OCI-LY3 (cell line): ENCODE results near the gene HAPLN3.

Experiments used
- H2AFZ ChIP-seq: fragments of 200-600, 300-600 bp; shearing (Covaris generic); 2 replicates; pipeline ENCODE4 v1.6.0; 2014; ENCODE audit warnings: antibody characterized with exemption, low read depth, low read length
- H3K27ac ChIP-seq: fragments of 200-600, 300-600 bp; sonication (generic); 2 replicates; pipeline ENCODE4 v1.5.1; 2014; ENCODE audit warnings: mild to moderate bottlenecking, low read length, moderate library complexity, mixed read lengths
- H3K27me3 ChIP-seq: fragments of 200-600, 300-600 bp; sonication (generic); 2 replicates; pipeline ENCODE4 v1.6.1; 2014; ENCODE audit warnings: low read depth, low read length, mixed read lengths
- H3K36me3 ChIP-seq: fragments of 200-600, 300-600 bp; sonication (generic); replicated peaks from 2 replicates; pipeline ENCODE3; 2014; ENCODE audit warnings: low read depth, low read length, mixed read lengths
- H3K4me1 ChIP-seq: fragments of 300-600, 200-600 bp; sonication (generic); 2 replicates; pipeline ENCODE4 v1.6.1; 2014; ENCODE audit warnings: low read length, mixed read lengths
- H3K4me2 ChIP-seq: fragments of 200-600, 300-600 bp; sonication (generic); 2 replicates; pipeline ENCODE4 v1.6.1; 2014; ENCODE audit warnings: low read length, mixed read lengths
- H3K4me3 ChIP-seq: fragments of 300-600, 200-600 bp; sonication (generic); 2 replicates; pipeline ENCODE4 v1.5.1; 2014; ENCODE audit warnings: antibody characterized with exemption, mild to moderate bottlenecking, low read length, moderate library complexity
- H3K79me2 ChIP-seq: fragments of 300-600, 200-600 bp; shearing (Covaris generic); 2 replicates; pipeline ENCODE4 v1.6.1; 2014; ENCODE audit warnings: mild to moderate bottlenecking, low read length, mixed read lengths
- H3K9ac ChIP-seq: fragments of 300-600, 200-600 bp; shearing (Covaris generic); 2 replicates; pipeline ENCODE4 v1.6.0; 2014; ENCODE audit warnings: mild to moderate bottlenecking, low read length, moderate library complexity
- H3K9me3 ChIP-seq: fragments of 200-600, 300-600 bp; shearing (Covaris generic); 2 replicates; pipeline ENCODE4 v1.6.1; 2014; ENCODE audit warnings: low read length, mixed read lengths; ENCODE audit not compliant: insufficient read depth
- H4K20me1 ChIP-seq: fragments of 200-600, 300-600 bp; sonication (generic); 2 replicates; pipeline ENCODE4 v1.6.1; 2016; ENCODE audit warnings: low read length, mixed read lengths; ENCODE audit not compliant: insufficient read depth
- EZH2phosphoT487 ChIP-seq: fragments of 200-600 bp; shearing (Covaris generic); IDR thresholded peaks from 2 replicates; pipeline ENCODE4 v1.6.1; 2018; ENCODE audit warnings: antibody characterized with exemption, mixed run types, low read depth
- TF ChIP-seq, protein P1 (sequence below): fragments of 200-600, 300-600 bp; sonication (generic); IDR thresholded peaks from 2 replicates; pipeline ENCODE4 v1.5.1; 2014; ENCODE audit warnings: antibody characterized with exemption, low read length, low read depth

Gene HAPLN3

DNA sequence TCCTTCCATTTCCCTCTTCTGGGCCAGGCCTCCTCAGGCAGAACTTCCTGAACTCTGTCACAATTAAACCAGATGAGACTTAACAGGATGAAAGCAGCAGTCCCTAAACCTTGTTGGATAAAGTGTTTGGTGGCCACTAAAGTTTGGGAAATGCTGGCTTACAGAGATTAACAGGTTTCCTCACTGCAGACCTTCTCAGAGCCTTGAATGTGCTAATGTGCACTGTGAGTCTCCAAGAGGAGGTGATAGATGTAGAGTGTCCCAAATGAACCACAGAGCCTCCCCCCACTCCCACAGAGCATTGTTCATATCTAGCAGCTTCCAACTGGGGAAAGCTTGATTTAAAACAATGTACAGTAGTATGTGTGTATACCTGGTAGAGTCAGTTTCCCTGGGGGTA is 42.9 kb downstream of the HAPLN3 start:
- Histone ChIP-seq H4K20me1 (no peaks in the 10 kb centered on the region), H3K9ac (no peak overlapping the region), H3K4me3 (no peak overlapping the region), H3K36me3 (no peaks in the 10 kb centered on the region), H3K27ac (no peak overlapping the region), H3K27me3 (0 out of 2 replicates have a peak, but pooled peaks cover 3% of the 10 kb centered on the region), H3K79me2 (no peaks in the 10 kb centered on the region), H3K4me1 (no peaks in the 10 kb centered on the region), H3K9me3 (peaks cover 12% of the 10 kb centered on the region), H3K4me2 (no peak overlapping the region), H2AFZ (no peak overlapping the region)
- no peak for TF ChIP-seq EZH2phosphoT487
- TF ChIP-seq, protein P1, sequence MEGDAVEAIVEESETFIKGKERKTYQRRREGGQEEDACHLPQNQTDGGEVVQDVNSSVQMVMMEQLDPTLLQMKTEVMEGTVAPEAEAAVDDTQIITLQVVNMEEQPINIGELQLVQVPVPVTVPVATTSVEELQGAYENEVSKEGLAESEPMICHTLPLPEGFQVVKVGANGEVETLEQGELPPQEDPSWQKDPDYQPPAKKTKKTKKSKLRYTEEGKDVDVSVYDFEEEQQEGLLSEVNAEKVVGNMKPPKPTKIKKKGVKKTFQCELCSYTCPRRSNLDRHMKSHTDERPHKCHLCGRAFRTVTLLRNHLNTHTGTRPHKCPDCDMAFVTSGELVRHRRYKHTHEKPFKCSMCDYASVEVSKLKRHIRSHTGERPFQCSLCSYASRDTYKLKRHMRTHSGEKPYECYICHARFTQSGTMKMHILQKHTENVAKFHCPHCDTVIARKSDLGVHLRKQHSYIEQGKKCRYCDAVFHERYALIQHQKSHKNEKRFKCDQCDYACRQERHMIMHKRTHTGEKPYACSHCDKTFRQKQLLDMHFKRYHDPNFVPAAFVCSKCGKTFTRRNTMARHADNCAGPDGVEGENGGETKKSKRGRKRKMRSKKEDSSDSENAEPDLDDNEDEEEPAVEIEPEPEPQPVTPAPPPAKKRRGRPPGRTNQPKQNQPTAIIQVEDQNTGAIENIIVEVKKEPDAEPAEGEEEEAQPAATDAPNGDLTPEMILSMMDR = no peak

DNA sequence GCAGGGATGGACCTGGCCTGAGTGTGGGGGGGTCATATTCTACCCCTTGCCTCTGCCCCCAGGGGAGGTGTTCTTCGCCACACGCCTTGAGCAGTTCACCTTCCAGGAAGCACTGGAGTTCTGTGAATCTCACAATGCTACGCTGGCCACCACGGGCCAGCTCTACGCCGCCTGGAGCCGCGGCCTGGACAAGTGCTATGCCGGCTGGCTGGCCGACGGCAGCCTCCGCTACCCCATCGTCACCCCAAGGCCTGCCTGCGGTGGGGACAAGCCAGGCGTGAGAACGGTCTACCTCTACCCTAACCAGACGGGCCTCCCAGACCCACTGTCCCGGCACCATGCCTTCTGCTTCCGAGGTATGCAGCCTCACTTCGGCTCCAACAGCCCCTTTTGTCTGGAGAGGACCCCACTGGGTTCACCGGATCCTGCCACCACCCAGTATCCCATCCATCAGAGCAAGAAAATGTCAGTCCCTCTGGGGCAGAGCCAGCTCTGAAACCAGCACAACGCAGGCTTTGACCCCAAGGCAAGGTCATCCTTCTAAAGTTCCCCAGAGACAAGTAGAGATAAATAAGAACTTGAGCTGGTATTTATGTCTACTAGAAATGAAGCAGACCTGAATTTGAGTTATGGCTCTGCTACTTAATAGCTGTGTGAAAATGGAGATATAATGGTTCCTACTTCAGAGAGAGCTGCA is 45.8 kb downstream of the HAPLN3 start:
- no peak overlapping the region for H3K9ac ChIP-seq
- no peak overlapping the region for H3K4me2 ChIP-seq
- no peaks in the 10 kb centered on the region for H3K79me2 ChIP-seq
- H3K4me1 ChIP-seq = peaks cover 7% of the 10 kb centered on the region
- H3K27me3 ChIP-seq = 0 out of 2 replicates have a peak, but pooled peaks cover 3% of the 10 kb centered on the region
- no peak overlapping the region for H3K4me3 ChIP-seq
- H4K20me1 ChIP-seq = no peaks in the 10 kb centered on the region
- no peak overlapping the region for H2AFZ ChIP-seq
- H3K36me3 ChIP-seq = no peaks in the 10 kb centered on the region
- H3K27ac ChIP-seq = no peak overlapping the region
- no peak for TF ChIP-seq EZH2phosphoT487
- TF ChIP-seq, protein P1 = no peak
- peaks cover 6% of the 10 kb centered on the region for H3K9me3 ChIP-seq

- TF ChIP-seq, protein P1 = no peak
- no peak for TF ChIP-seq EZH2phosphoT487
- H3K4me1 ChIP-seq = peaks cover 10% of the 10 kb centered on the region
- H3K79me2 ChIP-seq = no peaks in the 10 kb centered on the region
- no peaks in the 10 kb centered on the region for H4K20me1 ChIP-seq
- H3K4me2 ChIP-seq = no peak overlapping the region
- no peak overlapping the region for H2AFZ ChIP-seq
- no peak overlapping the region for H3K27ac ChIP-seq
- no peak overlapping the region for H3K9ac ChIP-seq
- H3K4me3 ChIP-seq = no peak overlapping the region
- H3K27me3 ChIP-seq = 0 out of 2 replicates have a peak, but pooled peaks cover 3% of the 10 kb centered on the region
- H3K9me3 ChIP-seq = no peaks in the 10 kb centered on the region
- no peaks in the 10 kb centered on the region for H3K36me3 ChIP-seq
These were observed 47.1 kb downstream of the HAPLN3 start for GRCh38 chr15:88848203-88848602.

DNA sequence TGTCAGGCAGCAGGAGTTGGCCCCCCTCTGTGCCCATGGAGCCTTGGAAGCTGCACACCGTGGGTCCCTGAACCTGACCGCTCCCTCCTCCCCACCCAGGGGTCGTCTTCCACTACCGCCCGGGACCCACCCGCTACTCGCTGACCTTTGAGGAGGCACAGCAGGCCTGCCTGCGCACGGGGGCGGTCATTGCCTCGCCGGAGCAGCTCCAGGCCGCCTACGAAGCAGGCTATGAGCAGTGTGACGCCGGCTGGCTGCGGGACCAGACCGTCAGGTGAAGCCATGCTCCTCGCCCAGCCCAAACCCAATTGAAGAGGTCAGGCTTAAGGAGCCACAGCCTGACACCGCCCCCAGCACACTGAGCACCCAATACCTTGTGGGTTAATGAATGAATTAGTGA is 48.2 kb downstream of the HAPLN3 start:
- Histone ChIP-seq H3K4me1 (peaks cover 10% of the 10 kb centered on the region), H3K27me3 (0 out of 2 replicates have a peak, but pooled peaks cover 3% of the 10 kb centered on the region), H3K79me2 (no peaks in the 10 kb centered on the region), H3K9ac (no peak overlapping the region), H3K9me3 (no peaks in the 10 kb centered on the region), H3K36me3 (no peaks in the 10 kb centered on the region), H4K20me1 (no peaks in the 10 kb centered on the region), H3K4me2 (no peak overlapping the region), H3K4me3 (no peak overlapping the region), H3K27ac (no peak overlapping the region), H2AFZ (no peak overlapping the region)
- TF ChIP-seq EZH2phosphoT487 = no peak
- TF ChIP-seq, protein P1 = no peak
